ENCODE results near the gene LBH. TPM values are rescaled to one million over a fixed set of nuclear protein-coding genes. Genes with fewer than 3 reads are reported as not detected.

Gene LBH
- polyA plus RNA-seq, 1 experiment, result 145 TPM

DNA sequence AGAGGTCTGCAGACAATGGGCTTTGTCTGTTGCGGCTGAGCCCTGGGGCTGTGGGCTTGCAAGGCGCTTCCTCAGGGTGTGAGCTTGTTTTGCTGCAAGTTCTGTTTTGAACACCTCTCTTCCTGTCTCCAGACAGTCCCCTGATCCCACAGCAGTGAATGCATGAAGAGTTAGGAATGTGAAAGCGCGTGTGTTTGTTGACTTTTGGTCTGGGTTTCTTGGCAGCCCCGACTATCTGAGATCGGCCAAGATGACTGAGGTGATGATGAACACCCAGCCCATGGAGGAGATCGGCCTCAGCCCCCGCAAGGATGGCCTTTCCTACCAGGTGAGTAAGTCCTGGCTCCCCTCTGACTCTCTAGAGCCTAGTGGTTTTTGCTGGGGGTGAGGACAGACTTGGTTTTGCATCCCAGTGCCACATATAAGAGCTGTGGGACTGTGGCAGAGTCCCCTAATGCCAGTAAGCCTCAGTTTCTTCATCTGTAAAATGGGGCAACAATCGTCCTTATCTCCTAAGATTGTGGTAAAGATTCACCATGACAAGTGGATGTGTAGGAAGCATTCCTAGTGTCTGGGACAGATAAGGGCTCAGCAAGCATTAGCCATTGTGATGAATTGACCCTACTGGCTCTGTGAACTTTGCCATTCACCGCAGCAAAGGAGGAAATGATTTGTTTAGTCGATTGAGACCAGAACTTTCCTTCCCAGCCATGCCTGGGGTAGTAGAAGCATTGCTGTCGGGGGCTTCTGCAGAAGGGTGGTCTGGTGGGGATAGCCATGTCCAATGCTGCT lies 3.0 kb downstream of the LBH start:
- POLR2A ChIA-PET, result no interaction called here
- TF ChIP-seq, protein P1, sequence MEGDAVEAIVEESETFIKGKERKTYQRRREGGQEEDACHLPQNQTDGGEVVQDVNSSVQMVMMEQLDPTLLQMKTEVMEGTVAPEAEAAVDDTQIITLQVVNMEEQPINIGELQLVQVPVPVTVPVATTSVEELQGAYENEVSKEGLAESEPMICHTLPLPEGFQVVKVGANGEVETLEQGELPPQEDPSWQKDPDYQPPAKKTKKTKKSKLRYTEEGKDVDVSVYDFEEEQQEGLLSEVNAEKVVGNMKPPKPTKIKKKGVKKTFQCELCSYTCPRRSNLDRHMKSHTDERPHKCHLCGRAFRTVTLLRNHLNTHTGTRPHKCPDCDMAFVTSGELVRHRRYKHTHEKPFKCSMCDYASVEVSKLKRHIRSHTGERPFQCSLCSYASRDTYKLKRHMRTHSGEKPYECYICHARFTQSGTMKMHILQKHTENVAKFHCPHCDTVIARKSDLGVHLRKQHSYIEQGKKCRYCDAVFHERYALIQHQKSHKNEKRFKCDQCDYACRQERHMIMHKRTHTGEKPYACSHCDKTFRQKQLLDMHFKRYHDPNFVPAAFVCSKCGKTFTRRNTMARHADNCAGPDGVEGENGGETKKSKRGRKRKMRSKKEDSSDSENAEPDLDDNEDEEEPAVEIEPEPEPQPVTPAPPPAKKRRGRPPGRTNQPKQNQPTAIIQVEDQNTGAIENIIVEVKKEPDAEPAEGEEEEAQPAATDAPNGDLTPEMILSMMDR (IDR thresholded peaks at IDR 0.05; ENCODE audit: insufficient read depth, low read depth, low read length), result no peak
- Histone ChIP-seq H3K27me3 (ENCODE audit: control insufficient read depth, insufficient read depth, low read length) (no peaks in the 10 kb centered on the region), H3K36me3 (ENCODE audit: control insufficient read depth, insufficient read depth, low read length) (peaks cover 14% of the 10 kb centered on the region), H3K4me3 (ENCODE audit: low read depth, low read length) (peak overlapping the region; percentile 2; the same call in 1 of the 2 replicates)
- peak; percentile 64 for DNase-seq (ENCODE audit: low read depth)
- CTCF ChIA-PET, result interaction anchor here (1.1 to 4.4 kb wide), 6 partner anchors 26 to 477 kb away, joined by 4 to 16 read pairs (median 5); no protein-coding TSS in a partner anchor

DNA sequence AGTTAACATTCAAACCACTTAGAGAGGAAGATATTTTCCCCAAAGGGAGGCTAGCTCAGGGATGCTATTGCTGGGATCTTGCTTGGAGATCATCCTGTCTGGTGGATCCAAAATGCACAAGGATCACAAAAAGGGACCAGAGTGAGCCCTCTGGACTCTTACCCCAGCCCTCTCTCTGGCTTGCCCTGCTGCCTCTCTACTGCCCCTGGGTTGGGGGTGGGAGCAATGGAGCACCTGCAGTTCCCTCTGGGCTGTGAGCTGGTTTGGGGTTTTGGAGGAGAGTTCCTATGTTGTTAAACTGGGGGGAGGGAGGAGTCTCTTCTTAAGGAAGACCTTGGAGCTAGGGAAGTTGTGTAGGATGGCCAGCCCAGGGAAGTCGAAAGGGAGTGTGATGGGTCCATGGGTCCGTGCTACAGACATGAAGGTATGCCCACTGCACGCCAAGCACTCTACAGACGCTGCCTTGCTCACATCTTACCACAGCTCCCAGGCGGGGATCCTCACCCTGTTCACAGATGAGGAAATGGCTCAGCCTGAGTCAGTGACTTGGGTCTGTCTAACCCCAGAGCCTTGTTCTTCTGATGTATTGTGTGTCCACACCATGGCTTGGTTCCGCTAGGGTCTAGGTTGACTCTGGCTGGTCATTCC lies 3.8 kb downstream of the LBH start:
- peaks cover 15% of the 10 kb centered on the region for H3K36me3 ChIP-seq (ENCODE audit: control insufficient read depth, insufficient read depth, low read length)
- no peaks in the 10 kb centered on the region for H3K27me3 ChIP-seq (ENCODE audit: control insufficient read depth, insufficient read depth, low read length)
- DNase-seq (ENCODE audit: low read depth), result no peak
- H3K4me3 ChIP-seq (ENCODE audit: low read depth, low read length), result no peak overlapping the region
- TF ChIP-seq, protein P1 (IDR thresholded peaks at IDR 0.05; ENCODE audit: insufficient read depth, low read depth, low read length), result no peak
- CTCF ChIA-PET, result interaction anchor here (1.3 to 4.4 kb wide), 3 partner anchors 26 to 471 kb away, joined by 4 to 16 read pairs (median 5); no protein-coding TSS in a partner anchor
- POLR2A ChIA-PET, result no interaction called here

DNA sequence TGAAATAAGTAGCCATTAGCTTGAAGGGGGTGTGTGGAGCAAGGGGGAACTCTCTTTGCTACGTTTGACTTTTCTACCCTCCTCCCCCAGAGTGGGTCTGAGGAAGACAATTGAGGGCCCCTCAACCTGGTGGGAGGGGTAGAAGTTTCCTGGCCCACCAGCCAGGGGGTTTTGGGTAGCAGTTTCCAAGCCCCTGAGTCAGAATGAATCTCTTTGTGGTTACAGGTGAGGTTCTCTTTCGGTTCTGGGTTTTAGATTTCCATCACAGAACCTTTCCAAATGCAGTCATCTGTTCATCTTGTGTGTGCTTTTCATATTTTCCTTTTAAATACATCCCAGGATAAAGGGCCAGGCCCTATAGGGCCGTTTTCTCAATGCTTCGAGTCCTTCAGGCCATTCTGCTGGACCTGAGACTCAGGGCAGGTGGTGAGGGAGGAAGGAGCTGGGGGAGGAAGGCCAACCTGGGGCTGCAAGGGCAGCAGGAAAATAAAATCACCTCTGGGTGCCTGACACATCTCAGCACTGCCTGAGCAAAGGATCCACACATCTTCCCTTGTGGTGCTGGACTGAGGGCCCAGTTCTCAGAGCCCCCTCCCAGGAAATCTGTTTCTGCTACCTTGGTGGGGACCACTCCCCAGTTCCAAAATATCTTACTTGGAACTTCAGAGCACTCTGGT lies 4.7 kb downstream of the LBH start:
- Histone ChIP-seq H3K4me3 (ENCODE audit: low read depth, low read length) (no peak overlapping the region), H3K36me3 (ENCODE audit: control insufficient read depth, insufficient read depth, low read length) (peaks cover 15% of the 10 kb centered on the region), H3K27me3 (ENCODE audit: control insufficient read depth, insufficient read depth, low read length) (no peaks in the 10 kb centered on the region)
- TF ChIP-seq, protein P1 (IDR thresholded peaks at IDR 0.05; ENCODE audit: insufficient read depth, low read depth, low read length), result no peak
- no peak for DNase-seq (ENCODE audit: low read depth)
- CTCF ChIA-PET, result interaction anchor here (0.8 to 4.4 kb wide), 4 partner anchors 11 to 239 kb away, joined by 3 to 16 read pairs (median 4); no protein-coding TSS in a partner anchor
- POLR2A ChIA-PET, result no interaction called here

DNA sequence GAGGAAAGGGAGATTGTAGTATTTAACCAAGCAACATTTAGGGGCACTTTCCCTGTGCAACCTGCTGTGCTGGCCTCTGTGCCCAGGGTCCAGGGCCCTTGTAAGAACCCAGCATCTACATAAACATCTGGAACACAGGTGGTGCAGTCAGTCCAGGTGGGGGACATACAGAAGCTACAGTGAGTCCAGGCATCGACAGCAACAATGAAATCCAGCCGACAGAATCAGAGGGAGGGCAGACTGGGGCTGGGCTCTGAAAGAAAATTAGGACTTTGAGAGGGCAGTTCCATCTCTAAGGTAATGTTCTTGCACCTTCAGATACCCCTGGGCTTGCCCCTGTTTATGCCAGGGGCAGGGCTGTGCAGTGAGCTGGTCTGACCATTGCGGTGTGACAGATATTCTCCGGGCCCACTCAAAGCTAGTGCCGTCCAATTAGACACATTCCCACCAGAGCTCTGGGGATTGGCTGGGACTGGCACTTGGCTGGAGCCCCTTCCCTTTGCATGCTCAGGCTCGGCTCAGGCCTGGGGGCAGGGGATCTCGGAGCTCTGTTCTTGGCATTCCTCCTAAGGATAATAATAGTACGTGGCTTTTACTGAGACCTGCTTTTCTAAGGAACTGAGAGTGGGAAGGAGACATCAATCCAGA lies 5.4 kb downstream of the LBH start:
- CTCF ChIA-PET, result interaction anchor here (0.8 to 1.4 kb wide), 4 partner anchors 11 to 266 kb away, joined by 3 to 4 read pairs (median 4); no protein-coding TSS in a partner anchor
- POLR2A ChIA-PET, result no interaction called here
- DNase-seq (ENCODE audit: low read depth), result no peak
- H3K4me3 ChIP-seq (ENCODE audit: low read depth, low read length), result no peak overlapping the region
- TF ChIP-seq, protein P1 (IDR thresholded peaks at IDR 0.05; ENCODE audit: insufficient read depth, low read depth, low read length), result no peak
- peaks cover 15% of the 10 kb centered on the region for H3K36me3 ChIP-seq (ENCODE audit: control insufficient read depth, insufficient read depth, low read length)
- H3K27me3 ChIP-seq (ENCODE audit: control insufficient read depth, insufficient read depth, low read length), result no peaks in the 10 kb centered on the region

All from BJ (cell line).